Esophagus muscularis mucosa (tissue), 4 donors: ENCODE data around the gene RAD51B. TPM values are rescaled to one million over a fixed set of nuclear protein-coding genes. Genes with fewer than 3 reads are reported as not detected.

Experiments
- DNase-seq: peaks from one replicate; pipeline ENCODE4 v3.0.0-alpha.2; 2017; ENCODE audit errors: extremely low spot score
- H3K27ac ChIP-seq, 4 donors: fragments of 200-600 bp; sonication (generic); replicated peaks in 1 of 4; 1 replicate in 3 of 4; 2 replicates in 1 of 4; pipeline ENCODE4 v1.5.1; 2016 to 2019; ENCODE audit warnings: mild to moderate bottlenecking in 1 of 4
- H3K27me3 ChIP-seq, 4 donors: fragments of 200-600 bp; sonication (generic); one replicate each; pipeline versions ENCODE4 v1.5.1 to v1.6.0; 2016 to 2019
- H3K36me3 ChIP-seq, 4 donors: fragments of 200-600 bp; sonication (generic); one replicate each; pipeline ENCODE4 v1.5.1; 2016 to 2019
- H3K4me1 ChIP-seq, 4 donors: fragments of 200-600 bp; sonication (generic); one replicate each; pipeline ENCODE4 v1.5.1; 2016 to 2019
- H3K4me3 ChIP-seq, 4 donors: fragments of 200-600 bp; sonication (generic); 1 replicate in 2 of 4; 2 replicates in 2 of 4; pipeline ENCODE4 v1.5.1; 2016 to 2019; ENCODE audit warnings: mild to moderate bottlenecking in 4 of 4, moderate library complexity in 1 of 4
- H3K9me3 ChIP-seq, 4 donors: fragments of 200-600 bp; sonication (generic); 1 replicate in 3 of 4; 2 replicates in 1 of 4; pipeline ENCODE4 v1.5.1; 2016 to 2019
- EP300 ChIP-seq: sonication (generic); formaldehyde crosslinking; IDR thresholded peaks from one replicate; pipeline ENCODE4 v1.6.1; 2017; ENCODE audit warnings: antibody characterized with exemption
- POLR2A ChIP-seq: fragments of 450-650 bp; IDR thresholded peaks from one replicate; pipeline ENCODE4 v1.6.1; 2017; ENCODE audit warnings: antibody characterized with exemption, moderate library complexity, mild to moderate bottlenecking, low read depth
- POLR2AphosphoS5 ChIP-seq, 2 donors: sonication (generic); formaldehyde crosslinking; IDR thresholded peaks; one replicate each; pipeline ENCODE4 v1.6.1; 2017; ENCODE audit warnings: antibody characterized with exemption in 2 of 2
- WGBS: methylation state at CpG from one replicate; pipeline ENCODE4 v1.1.5; 2018; 5-methylcytosine and 5-hydroxymethylcytosine counted together
- intact Hi-C: fragments of 100-400 bp; cut with DNase I; formaldehyde crosslinking; loops from one replicate; pipeline ENCODE4 v1.15.1; 2023
- total RNA-seq, 4 donors: library from RNA; depleted of rRNA; stranded (reverse); fragments of >200 nt; gene quantifications; one replicate each; pipeline versions ENCODE4 v1.1.0 to v1.2.1, GENCODE V29; 2016
- TF ChIP-seq, protein P1 (sequence below), 3 experiments: fragments of 200-600 bp in 2 of 3; fragments of 450-650 bp in 1 of 3; sonication (generic) in 2 of 3; IDR thresholded peaks; one replicate each; pipeline ENCODE4 v1.5.1; 2017 to 2019; ENCODE audit warnings: antibody characterized with exemption in 3 of 3, mild to moderate bottlenecking in 2 of 3, moderate library complexity in 1 of 3

RAD51B gene
- total RNA-seq, 4 donors from 2014 or later = 2.8 to 11.1 (median 5.1) TPM

DNA sequence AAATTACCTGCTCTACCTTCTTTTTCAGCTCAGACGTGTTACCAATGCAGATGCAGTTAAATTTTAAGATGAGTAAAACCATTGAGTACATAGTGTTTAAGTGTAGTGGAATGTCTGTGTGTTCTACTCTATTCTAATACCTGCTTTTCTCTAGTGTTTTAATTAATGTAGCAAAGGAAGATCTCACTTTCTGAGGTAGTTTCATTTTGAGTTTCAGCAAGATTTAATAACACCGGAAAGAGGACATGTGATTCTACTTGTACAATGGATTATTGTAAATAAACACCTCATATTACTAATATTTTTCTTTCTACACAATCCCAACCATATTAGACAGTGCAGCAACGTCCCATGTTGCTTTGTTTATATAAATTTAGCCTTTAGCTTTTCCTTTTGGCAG, 315.4 kb downstream of the RAD51B start:
- no peaks in the 10 kb centered on the region for H3K27me3 ChIP-seq
- DNase-seq = no peak
- no peaks in the 10 kb centered on the region for H3K36me3 ChIP-seq
- H3K27ac ChIP-seq = peak overlapping the region in 1 of 4 donors; percentile 2
- H3K4me3 ChIP-seq = no peak overlapping the region
- 57% methylated on average over 3 of the region's 3 CpGs for WGBS
- TF ChIP-seq POLR2AphosphoS5 (IDR thresholded peaks at IDR 0.05) = no peak
- TF ChIP-seq, protein P1, sequence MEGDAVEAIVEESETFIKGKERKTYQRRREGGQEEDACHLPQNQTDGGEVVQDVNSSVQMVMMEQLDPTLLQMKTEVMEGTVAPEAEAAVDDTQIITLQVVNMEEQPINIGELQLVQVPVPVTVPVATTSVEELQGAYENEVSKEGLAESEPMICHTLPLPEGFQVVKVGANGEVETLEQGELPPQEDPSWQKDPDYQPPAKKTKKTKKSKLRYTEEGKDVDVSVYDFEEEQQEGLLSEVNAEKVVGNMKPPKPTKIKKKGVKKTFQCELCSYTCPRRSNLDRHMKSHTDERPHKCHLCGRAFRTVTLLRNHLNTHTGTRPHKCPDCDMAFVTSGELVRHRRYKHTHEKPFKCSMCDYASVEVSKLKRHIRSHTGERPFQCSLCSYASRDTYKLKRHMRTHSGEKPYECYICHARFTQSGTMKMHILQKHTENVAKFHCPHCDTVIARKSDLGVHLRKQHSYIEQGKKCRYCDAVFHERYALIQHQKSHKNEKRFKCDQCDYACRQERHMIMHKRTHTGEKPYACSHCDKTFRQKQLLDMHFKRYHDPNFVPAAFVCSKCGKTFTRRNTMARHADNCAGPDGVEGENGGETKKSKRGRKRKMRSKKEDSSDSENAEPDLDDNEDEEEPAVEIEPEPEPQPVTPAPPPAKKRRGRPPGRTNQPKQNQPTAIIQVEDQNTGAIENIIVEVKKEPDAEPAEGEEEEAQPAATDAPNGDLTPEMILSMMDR (IDR thresholded peaks at IDR 0.05) = no peak
- TF ChIP-seq POLR2A = no peak
- TF ChIP-seq EP300 = no peak
- H3K9me3 ChIP-seq = no peaks in the 10 kb centered on the region
- peaks cover 15 to 55% (median 39%) of the 10 kb centered on the region in 4 donors for H3K4me1 ChIP-seq
- intact Hi-C loops = loop anchor here (10.0 kb wide), 1 partner anchor 100 kb away; no protein-coding TSS in a partner anchor

DNA sequence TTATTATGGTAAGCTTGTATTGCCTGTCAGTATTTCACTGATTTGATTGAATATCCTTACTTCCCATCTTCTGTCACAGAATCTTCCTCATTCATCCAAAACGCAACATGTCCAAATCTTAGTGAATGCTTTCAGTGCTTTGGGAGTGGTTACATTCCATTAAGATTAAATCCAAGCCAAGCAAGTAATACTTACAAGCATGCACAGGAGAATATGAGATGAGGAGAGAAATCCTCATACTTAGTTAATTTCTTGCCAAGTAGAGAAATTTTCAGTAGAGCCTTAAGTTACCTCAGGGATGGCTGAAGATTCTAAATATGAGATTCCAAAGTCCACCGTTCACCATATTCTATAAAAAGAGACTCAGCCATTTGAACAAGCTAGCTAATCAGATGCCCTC, 316.0 kb downstream of the RAD51B start:
- TF ChIP-seq POLR2A = no peak
- no peak for TF ChIP-seq EP300
- TF ChIP-seq, protein P1 (IDR thresholded peaks at IDR 0.05) = no peak
- TF ChIP-seq POLR2AphosphoS5 (IDR thresholded peaks at IDR 0.05) = no peak

DNA sequence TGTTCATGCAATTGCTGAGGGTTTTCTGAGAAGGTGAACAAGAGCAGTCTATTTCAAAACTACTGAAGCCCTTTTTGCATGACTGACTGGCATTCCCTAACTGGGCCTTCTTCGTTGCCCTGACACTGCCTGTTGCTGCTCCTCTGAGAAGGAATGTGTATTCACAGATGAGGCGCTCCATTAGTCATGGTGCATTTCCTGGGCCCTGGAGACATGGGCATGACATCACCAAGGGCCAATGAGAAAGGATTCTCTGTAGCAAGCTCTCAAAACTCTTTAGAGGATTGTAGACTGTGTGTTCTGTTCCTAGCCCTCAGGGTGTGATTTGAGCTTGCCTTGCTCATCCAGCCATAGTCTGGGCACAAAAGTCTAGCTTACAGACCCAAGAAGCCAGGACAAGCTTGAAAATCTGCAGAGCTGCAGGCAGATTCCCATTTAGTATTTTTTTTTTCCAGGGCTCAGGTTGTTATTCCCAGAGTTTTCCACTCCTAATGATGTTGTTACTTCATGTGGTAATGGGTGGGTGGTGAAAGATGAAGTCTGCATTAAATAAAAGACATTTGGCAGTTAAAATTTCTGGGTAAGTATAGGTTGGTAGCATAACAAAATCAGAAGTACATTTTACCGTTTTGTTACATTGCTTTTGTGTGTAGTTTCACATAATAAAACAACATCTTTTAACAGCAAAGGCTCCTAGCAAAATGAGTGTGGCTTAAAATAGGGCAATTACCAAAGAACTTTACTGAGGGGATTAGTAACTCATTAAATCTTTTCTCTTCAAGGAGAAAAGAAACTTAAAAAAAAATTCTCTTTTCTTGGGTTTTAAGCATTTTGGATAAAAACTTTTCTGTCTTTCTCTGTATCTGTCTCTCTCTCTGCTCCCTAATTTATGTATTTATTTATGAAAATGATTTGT, 318.4 kb downstream of the RAD51B start:
- peak overlapping the region; percentile 64 to 91 (median 86) for H3K27ac ChIP-seq
- H3K36me3 ChIP-seq = no peaks in the 10 kb centered on the region
- H3K4me1 ChIP-seq = peaks cover 31 to 71% (median 59%) of the 10 kb centered on the region in 4 donors
- intact Hi-C loops = loop anchor here (10.0 kb wide), 1 partner anchor 103 kb away; no protein-coding TSS in a partner anchor
- no peaks in the 10 kb centered on the region for H3K27me3 ChIP-seq
- DNase-seq = no peak
- H3K4me3 ChIP-seq = no peak overlapping the region
- WGBS = 38% methylated on average over 3 of the region's 3 CpGs
- TF ChIP-seq, protein P1 (IDR thresholded peaks at IDR 0.05) = no peak
- TF ChIP-seq POLR2A (no peak), POLR2AphosphoS5 (IDR thresholded peaks at IDR 0.05) (peak; percentile 52 to 63), EP300 (no peak)
- no peaks in the 10 kb centered on the region for H3K9me3 ChIP-seq

More for the DNA sequence above, 316.0 kb downstream of the RAD51B start:
- Histone ChIP-seq H3K36me3 (no peaks in the 10 kb centered on the region), H3K4me3 (no peak overlapping the region), H3K27ac (peak overlapping the region in 2 of 4 donors; percentile 2 to 8), H3K9me3 (no peaks in the 10 kb centered on the region), H3K4me1 (peaks cover 20 to 61% (median 45%) of the 10 kb centered on the region in 4 donors), H3K27me3 (no peaks in the 10 kb centered on the region)
- DNase-seq = no peak
- 65% methylated on average over 2 of the region's 2 CpGs for WGBS
- intact Hi-C loops = loop anchor here (10.0 kb wide), 1 partner anchor 101 kb away; no protein-coding TSS in a partner anchor

DNA sequence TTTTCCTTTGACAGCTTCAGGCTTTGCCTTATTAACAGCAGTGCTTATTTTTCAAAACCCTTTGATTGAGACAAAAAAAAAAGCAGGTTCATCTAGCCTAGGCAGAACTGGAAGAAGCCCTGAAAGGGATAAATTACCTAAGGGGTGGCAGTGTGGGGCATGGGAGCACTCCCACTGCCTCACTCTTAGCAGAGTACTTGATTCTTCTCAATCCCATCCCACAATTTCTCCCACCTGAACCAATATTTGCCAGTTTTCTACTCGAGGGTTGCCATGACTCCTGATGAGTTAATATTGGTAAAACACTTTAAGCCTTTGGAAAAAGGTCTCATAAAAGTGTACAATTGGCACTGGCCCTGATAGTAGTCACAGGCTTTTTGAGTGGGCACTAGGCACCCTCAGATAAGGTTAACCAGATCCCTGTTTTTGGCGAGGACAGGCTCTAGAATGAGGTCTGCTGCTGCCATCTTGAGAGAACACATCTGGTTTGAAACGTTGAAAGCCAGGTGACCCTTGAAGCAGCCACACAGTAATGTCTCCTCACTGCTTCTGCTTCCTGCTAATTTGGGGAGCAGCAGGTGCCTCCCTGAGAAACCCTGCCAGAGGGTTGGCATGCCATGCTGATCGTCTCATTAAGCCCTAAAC, 320.0 kb downstream of the RAD51B start:
- no peak for DNase-seq

More for the DNA sequence above, 320.0 kb downstream of the RAD51B start:
- Histone ChIP-seq H3K9me3 (no peaks in the 10 kb centered on the region), H3K4me1 (peaks cover 43 to 87% (median 75%) of the 10 kb centered on the region in 4 donors), H3K27me3 (no peaks in the 10 kb centered on the region), H3K36me3 (no peaks in the 10 kb centered on the region), H3K27ac (peak overlapping the region; percentile 82 to 91 (median 86)), H3K4me3 (no peak overlapping the region)
- TF ChIP-seq POLR2AphosphoS5 (IDR thresholded peaks at IDR 0.05) (no peak), POLR2A (no peak)
- TF ChIP-seq, protein P1 (IDR thresholded peaks at IDR 0.05) = no peak
- intact Hi-C loops = loop anchor here (10.0 kb wide), 4 partner anchors 105 to 645 kb away; no protein-coding TSS in a partner anchor
- WGBS = 38% methylated on average over 4 of the region's 4 CpGs
